HepG2 (cell line): ENCODE results near the gene MT1G. TPM values are rescaled to one million over a fixed set of nuclear protein-coding genes. Genes with fewer than 3 reads are reported as not detected.

Experiments used
- ATAC-seq: fragments of 200-7000 bp; cut with Tn5 transposase; 3 replicates; pipeline ENCODE4 v1.9.1; 2020; ENCODE audit warnings: mild to moderate bottlenecking, moderate library complexity
- BruUV-seq: library from RNA; stranded (reverse); fragments of 400-500 nt; replicated peaks from 2 replicates; lab custom pipeline; 2021; lab: Mats Ljungman, UMichigan
- CTCF ChIA-PET: fragments of 300-600 bp; formaldehyde crosslinking; extraction: SDS; loops from one replicate; lab custom pipeline; 2021; ENCODE audit warnings: low total read pairs, inconsistent platforms, low intra/inter-chr PET ratio; lab: Yijun Ruan, JAX
- POLR2A ChIA-PET: fragments of 350-600 bp; sonication (Branson Sonifier 250); formaldehyde crosslinking; loops from one replicate; lab custom pipeline; 2020; ENCODE audit warnings: antibody characterized with exemption, inconsistent platforms; lab: Yijun Ruan, JAX
- DNase-seq: peaks from one replicate; pipeline ENCODE4 v3.0.0-alpha.2; 2015; ENCODE audit warnings: low spot score
- FAIRE-seq: peaks from 3 replicates; lab custom pipeline; 2011; peaks lifted over from hg19 to GRCh38; lab: Jason Lieb, UNC
- H2AFZ ChIP-seq: one replicate; pipeline ENCODE4 v1.6.1; 2011; ENCODE audit warnings: low read length, inconsistent platforms
- H3K27ac ChIP-seq: fragments of 300-600 bp; 3 replicates; pipeline ENCODE4 v1.8.0; 2011; ENCODE audit warnings: mixed run types, mild to moderate bottlenecking, mixed read lengths, low read length, inconsistent platforms; ENCODE audit not compliant: insufficient read depth; ENCODE audit errors: extremely low read length
- H3K27me3 ChIP-seq, 2 experiments: fragments of 200-600 bp in 1 of 2; 2 replicates in 1 of 2; 3 replicates in 1 of 2; pipeline versions ENCODE4 v1.6.0 to v1.8.0; 2011; ENCODE audit warnings: low read length in 2 of 2, mild to moderate bottlenecking in 2 of 2, moderate library complexity in 2 of 2, inconsistent platforms in 1 of 2; ENCODE audit not compliant: insufficient read depth in 2 of 2, control insufficient read depth in 1 of 2
- H3K36me3 ChIP-seq, 2 experiments: fragments of 200-600 bp in 1 of 2; replicated peaks in 1 of 2; 2 replicates in 1 of 2; 3 replicates in 1 of 2; pipeline versions ENCODE4 v1.5.1 to v1.8.0; 2011; ENCODE audit warnings: low read length in 2 of 2, inconsistent platforms in 1 of 2; ENCODE audit not compliant: insufficient read depth in 2 of 2, control insufficient read depth in 1 of 2
- H3K4me1 ChIP-seq: 2 replicates; pipeline ENCODE4 v1.5.1; 2012; ENCODE audit warnings: low read length, inconsistent platforms; ENCODE audit not compliant: insufficient read depth
- H3K4me2 ChIP-seq: 2 replicates; pipeline ENCODE4 v1.6.0; 2011; ENCODE audit warnings: low read depth, low read length, inconsistent platforms
- H3K4me3 ChIP-seq, 3 experiments: fragments of 200-600 bp in 1 of 3; sonication (generic), shearing (Covaris generic) in 1 of 3; replicated peaks in 1 of 3; 2 replicates each; pipeline ENCODE4 v1.5.1; 2011 to 2016; ENCODE audit warnings: low read length in 3 of 3, inconsistent platforms in 2 of 3, low read depth in 2 of 3, mild to moderate bottlenecking in 2 of 3, control low read depth in 1 of 3, mixed read lengths in 1 of 3; ENCODE audit not compliant: insufficient read depth in 1 of 3
- H3K79me2 ChIP-seq: one replicate; pipeline ENCODE4 v1.6.1; 2011; ENCODE audit warnings: low read length, inconsistent platforms; ENCODE audit not compliant: insufficient read depth
- H3K9ac ChIP-seq: 2 replicates; pipeline ENCODE4 v1.6.0; 2011; ENCODE audit warnings: mild to moderate bottlenecking, low read depth, low read length, inconsistent platforms; ENCODE audit not compliant: insufficient read depth
- H3K9me3 ChIP-seq: 2 replicates; pipeline ENCODE4 v1.5.1; 2012; ENCODE audit warnings: mild to moderate bottlenecking, low read length
- H4K20me1 ChIP-seq: 2 replicates; pipeline ENCODE4 v1.6.0; 2011; ENCODE audit warnings: inconsistent platforms, mild to moderate bottlenecking, low read length, moderate library complexity; ENCODE audit not compliant: insufficient read depth
- ARNT ChIP-seq: fragments of 450-650 bp; IDR thresholded peaks from 2 replicates; pipeline ENCODE4 v1.6.1; 2017
- IKZF1 ChIP-seq: fragments of 450-650 bp; IDR thresholded peaks from 2 replicates; pipeline ENCODE4 v1.7.1; 2016
- NCOA1 ChIP-seq: sonication (generic); formaldehyde crosslinking; IDR thresholded peaks from 2 replicates; pipeline ENCODE4 v1.9.0; 2021; ENCODE audit warnings: missing genetic modification reagents
- NFKB2 ChIP-seq: sonication (generic); formaldehyde crosslinking; IDR thresholded peaks from 2 replicates; pipeline ENCODE4 v1.4.0; 2020; ENCODE audit warnings: missing genetic modification reagents, borderline replicate concordance
- NFYB ChIP-seq: sonication (generic); formaldehyde crosslinking; IDR thresholded peaks from 2 replicates; pipeline ENCODE4 v1.4.0; 2020; ENCODE audit warnings: missing genetic modification reagents
- NFYC ChIP-seq: IDR thresholded peaks from 2 replicates; pipeline ENCODE4 v1.6.1; 2016; ENCODE audit warnings: missing genetic modification reagents, missing compliant biosample characterization
- NR2F6 ChIP-seq, 2 experiments: IDR thresholded peaks; 2 replicates each; pipeline ENCODE4 v1.6.1; 2016; ENCODE audit warnings: antibody characterized with exemption in 1 of 2, mild to moderate bottlenecking in 1 of 2
- REPIN1 ChIP-seq: sonication (generic); formaldehyde crosslinking; IDR thresholded peaks from 2 replicates; pipeline ENCODE4 v1.8.0; 2022; ENCODE audit warnings: missing genetic modification reagents, low read depth, mild to moderate bottlenecking, borderline replicate concordance
- SALL2 ChIP-seq: sonication (generic); formaldehyde crosslinking; IDR thresholded peaks from 2 replicates; pipeline ENCODE4 v1.8.1; 2023; ENCODE audit warnings: mild to moderate bottlenecking, missing genetic modification reagents, inconsistent platforms
- SAP130 ChIP-seq: IDR thresholded peaks from 2 replicates; pipeline ENCODE4 v1.6.1; 2016; ENCODE audit warnings: low read depth
- SIX4 ChIP-seq: sonication (generic); formaldehyde crosslinking; IDR thresholded peaks from 2 replicates; pipeline ENCODE4 v1.4.0; 2020; ENCODE audit warnings: missing genetic modification reagents
- THRA ChIP-seq: sonication (generic); formaldehyde crosslinking; IDR thresholded peaks from 2 replicates; pipeline ENCODE4 v1.4.0; 2020; ENCODE audit warnings: missing genetic modification reagents, borderline replicate concordance
- YY1 ChIP-seq: IDR thresholded peaks from 2 replicates; pipeline ENCODE4 v1.6.1; 2011; ENCODE audit warnings: low read length, low read depth, moderate library complexity, mild to moderate bottlenecking; ENCODE audit not compliant: insufficient read depth, insufficient replicate concordance
- ZNF17 ChIP-seq: sonication (generic); formaldehyde crosslinking; IDR thresholded peaks from 2 replicates; pipeline ENCODE4 v1.5.0; 2020; ENCODE audit warnings: mild to moderate bottlenecking, missing genetic modification reagents
- ZNF644 ChIP-seq: IDR thresholded peaks from 2 replicates; pipeline ENCODE4 v1.6.1; 2016; ENCODE audit warnings: low read depth
- WGBS: methylation state at CpG from one replicate; pipeline ENCODE4 v1.1.6; 2017; ENCODE audit warnings: low lambda C conversion rate; 5-methylcytosine and 5-hydroxymethylcytosine counted together
- in situ Hi-C: cut with HindIII; loops from 2 replicates; pipeline ENCODE4 v1.10.0; 2017; ENCODE audit warnings: low pct_unique_long_range_greater_than_20kb; ENCODE audit not compliant: extremely low pct_ligation_motif_present
- intact Hi-C: fragments of 100-400 bp; cut with micrococcal nuclease; formaldehyde crosslinking; loops from one replicate; pipeline ENCODE4 v1.10.0; 2022; ENCODE audit not compliant: unreplicated experiment
- polyA plus RNA-seq, 8 experiments: library from polyadenylated mRNA; depleted of rRNA in 3 of 8; stranded (reverse) in 7 of 8; unstranded in 1 of 8; fragments of >200 nt; fragmentation: Illumina TruSeq in 4 of 8; extraction: Trizol in 4 of 8; gene quantifications; 2 replicates each; pipeline versions ENCODE4 v1.2.1 to v1.2.3, GENCODE V29; 2011 to 2016; ENCODE audit warnings: low read depth in 4 of 8, missing spikeins in 1 of 8, mixed read lengths in 1 of 8; ENCODE audit not compliant: insufficient read depth in 1 of 8
- total RNA-seq, 5 experiments: library from RNA; depleted of rRNA; stranded (reverse); fragments of >200 nt; fragmentation: Illumina TruSeq; extraction: Trizol; gene quantifications; 2 replicates each; pipeline ENCODE4 v1.2.3, GENCODE V29; 2016; ENCODE audit warnings: low read depth in 1 of 5
- TF ChIP-seq, protein P1 (sequence below): IDR thresholded peaks from 2 replicates; pipeline ENCODE4 v1.6.1; 2016; ENCODE audit warnings: control low read depth
- TF ChIP-seq, protein P2 (sequence below): sonication (generic); formaldehyde crosslinking; IDR thresholded peaks from 2 replicates; pipeline ENCODE4 v1.5.0; 2020; ENCODE audit warnings: missing genetic modification reagents
- TF ChIP-seq, protein P3 (sequence below): sonication (generic); formaldehyde crosslinking; conservative IDR thresholded peaks from 2 replicates; pipeline ENCODE4 v1.4.0; 2020; ENCODE audit warnings: missing genetic modification reagents

The MT1G gene
- total and polyA plus RNA-seq, 2 of the 13 experiments (the other 11 are each of a cell fraction or from before 2014, with no cell fraction given): 3.6 to 377 TPM

GRCh38 chr16:56691885-56692284 lies 24.0 kb upstream of the MT1G start (continued):
- TF ChIP-seq, protein P1, sequence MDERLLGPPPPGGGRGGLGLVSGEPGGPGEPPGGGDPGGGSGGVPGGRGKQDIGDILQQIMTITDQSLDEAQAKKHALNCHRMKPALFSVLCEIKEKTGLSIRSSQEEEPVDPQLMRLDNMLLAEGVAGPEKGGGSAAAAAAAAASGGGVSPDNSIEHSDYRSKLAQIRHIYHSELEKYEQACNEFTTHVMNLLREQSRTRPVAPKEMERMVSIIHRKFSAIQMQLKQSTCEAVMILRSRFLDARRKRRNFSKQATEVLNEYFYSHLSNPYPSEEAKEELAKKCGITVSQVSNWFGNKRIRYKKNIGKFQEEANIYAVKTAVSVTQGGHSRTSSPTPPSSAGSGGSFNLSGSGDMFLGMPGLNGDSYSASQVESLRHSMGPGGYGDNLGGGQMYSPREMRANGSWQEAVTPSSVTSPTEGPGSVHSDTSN (CRISPR knock-in tag): 0 out of 2 replicates have a peak, but pooled peaks have one; percentile 44
- TF ChIP-seq SAP130 (CRISPR knock-in tag) (0 out of 2 replicates have a peak, but pooled peaks have one; percentile 21), ZNF644 (CRISPR knock-in tag) (0 out of 2 replicates have a peak, but pooled peaks have one; percentile 9), NFYB (CRISPR knock-in tag) (peak; percentile 44; the same call in 1 of the 2 replicates), NR2F6 (IDR thresholded peaks at IDR 0.05) (no peak), NR2F6 (CRISPR knock-in tag; IDR thresholded peaks at IDR 0.05) (no peak), THRA (CRISPR knock-in tag) (peak; percentile 90), SIX4 (CRISPR knock-in tag) (no peak)

DNA sequence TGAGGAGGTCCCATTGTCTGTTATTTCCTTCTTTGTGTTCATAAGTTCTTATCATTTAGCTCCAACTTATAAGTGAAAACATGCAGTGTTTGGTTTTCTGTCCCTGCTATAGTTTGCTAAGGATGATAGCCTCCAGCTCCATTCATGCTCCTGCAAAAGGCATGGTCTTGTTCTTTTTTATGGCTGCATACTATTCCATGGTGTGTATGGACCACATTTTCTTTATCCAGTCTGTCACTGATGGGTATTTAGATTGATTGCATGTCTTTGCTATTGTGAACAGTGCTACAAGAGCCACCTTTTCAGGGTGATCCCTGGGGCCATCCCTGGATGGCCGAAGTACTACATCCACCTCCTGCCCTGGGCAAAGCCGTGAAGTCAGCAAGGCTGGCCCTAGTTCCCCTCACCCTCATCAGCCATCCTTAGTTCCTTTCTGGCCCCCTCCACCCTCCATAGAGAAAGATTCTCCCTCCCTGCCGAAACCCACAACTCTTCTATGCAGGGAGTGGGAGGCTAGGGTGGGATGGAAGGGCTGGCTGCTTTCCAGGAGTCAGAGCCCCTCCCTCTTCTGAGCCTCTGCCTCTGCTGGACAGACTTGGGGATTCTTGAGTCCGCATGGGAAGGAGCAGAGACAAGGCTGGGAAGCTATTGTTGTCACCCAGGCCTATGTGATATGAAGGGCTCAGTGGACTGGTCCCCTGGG lies 22.7 kb upstream of the MT1G start:
- Histone ChIP-seq H3K9ac (no peak overlapping the region), H3K27me3 (no peaks in the 10 kb centered on the region), H3K4me3 (no peak overlapping the region), H3K9me3 (peaks cover 10% of the 10 kb centered on the region), H3K27ac (no peak overlapping the region), H3K36me3 (no peaks in the 10 kb centered on the region), H3K79me2 (no peaks in the 10 kb centered on the region), H3K4me2 (no peak overlapping the region), H2AFZ (no peak overlapping the region), H4K20me1 (no peaks in the 10 kb centered on the region), H3K4me1 (peaks cover 23% of the 10 kb centered on the region)
- in situ Hi-C loops: no loop called here
- CTCF ChIA-PET: no interaction called here
- DNase-seq: no peak
- WGBS: 68% methylated on average over 4 of the region's 4 CpGs
- POLR2A ChIA-PET: no interaction called here
- ATAC-seq: no peak
- FAIRE-seq: no peak
- BruUV-seq: no TSS peak
- intact Hi-C loops: no loop called here
- no peak for TF ChIP-seq NFYC
- TF ChIP-seq, protein P2, sequence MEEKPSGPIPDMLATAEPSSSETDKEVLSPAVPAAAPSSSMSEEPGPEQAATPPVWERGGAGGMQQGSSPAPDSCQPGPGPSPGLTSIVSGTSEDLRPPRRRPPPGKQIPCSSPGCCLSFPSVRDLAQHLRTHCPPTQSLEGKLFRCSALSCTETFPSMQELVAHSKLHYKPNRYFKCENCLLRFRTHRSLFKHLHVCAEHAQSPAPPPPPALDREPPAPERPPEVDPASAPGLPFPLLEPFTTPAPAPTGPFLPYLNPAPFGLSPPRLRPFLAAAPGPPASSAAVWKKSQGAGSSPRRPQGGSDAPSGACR: no peak
- no peak for TF ChIP-seq NCOA1 (CRISPR knock-in tag)
- no peak for TF ChIP-seq NFKB2
- no peak for TF ChIP-seq ARNT
- no peak for TF ChIP-seq REPIN1 (CRISPR knock-in tag)
- no peak for TF ChIP-seq SALL2 (CRISPR knock-in tag)
- no peak for TF ChIP-seq IKZF1
- no peak for TF ChIP-seq YY1
- TF ChIP-seq, protein P3, sequence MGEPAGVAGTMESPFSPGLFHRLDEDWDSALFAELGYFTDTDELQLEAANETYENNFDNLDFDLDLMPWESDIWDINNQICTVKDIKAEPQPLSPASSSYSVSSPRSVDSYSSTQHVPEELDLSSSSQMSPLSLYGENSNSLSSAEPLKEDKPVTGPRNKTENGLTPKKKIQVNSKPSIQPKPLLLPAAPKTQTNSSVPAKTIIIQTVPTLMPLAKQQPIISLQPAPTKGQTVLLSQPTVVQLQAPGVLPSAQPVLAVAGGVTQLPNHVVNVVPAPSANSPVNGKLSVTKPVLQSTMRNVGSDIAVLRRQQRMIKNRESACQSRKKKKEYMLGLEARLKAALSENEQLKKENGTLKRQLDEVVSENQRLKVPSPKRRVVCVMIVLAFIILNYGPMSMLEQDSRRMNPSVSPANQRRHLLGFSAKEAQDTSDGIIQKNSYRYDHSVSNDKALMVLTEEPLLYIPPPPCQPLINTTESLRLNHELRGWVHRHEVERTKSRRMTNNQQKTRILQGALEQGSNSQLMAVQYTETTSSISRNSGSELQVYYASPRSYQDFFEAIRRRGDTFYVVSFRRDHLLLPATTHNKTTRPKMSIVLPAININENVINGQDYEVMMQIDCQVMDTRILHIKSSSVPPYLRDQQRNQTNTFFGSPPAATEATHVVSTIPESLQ (CRISPR knock-in tag): no peak
- TF ChIP-seq ZNF17: no peak
